ENCODE data around the gene DNAI2.

GRCh38 chr17:74326506-74326905 lies 52.5 kb downstream of the DNAI2 start:
- TF ChIP-seq CTCF (IDR thresholded peaks at IDR 0.05; ENCODE audit: borderline replicate concordance, extremely low read depth, low read length, poor library complexity, severe bottlenecking) (no peak), EZH2 (IDR thresholded peaks at IDR 0.05; ENCODE audit: borderline replicate concordance, low read depth, low read length, severe bottlenecking) (no peak)

Measured in DND-41 (cell line).